ENCODE measurements around the gene SZT2.

DNA sequence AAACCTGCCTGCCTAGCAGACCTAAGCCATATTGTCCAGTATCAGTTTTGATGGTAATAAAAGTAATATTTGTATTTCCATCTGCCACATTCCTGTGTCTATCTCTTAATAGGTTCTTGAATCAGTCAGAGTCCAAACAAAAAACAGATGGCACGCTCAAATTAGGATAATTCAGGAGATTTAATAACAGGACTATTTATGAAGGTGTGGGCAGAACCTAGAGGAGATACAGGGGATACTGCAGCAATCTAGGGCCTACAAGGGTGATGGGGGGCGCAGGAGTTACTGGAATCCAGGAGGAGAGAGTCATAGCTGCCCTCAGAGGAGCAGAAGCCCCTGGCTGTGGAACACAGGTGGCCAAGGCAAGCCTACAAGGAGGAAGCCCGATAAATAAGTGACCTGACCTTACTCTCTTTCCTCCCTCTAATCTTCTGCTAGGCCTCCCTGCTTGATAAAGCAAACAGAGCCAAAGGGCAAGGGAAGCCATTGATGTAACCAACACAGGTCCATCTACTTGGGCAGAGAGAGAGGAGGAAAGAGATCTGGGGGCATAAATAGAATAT lies 75.9 kb downstream of the SZT2 start:
- TF ChIP-seq, protein P1, sequence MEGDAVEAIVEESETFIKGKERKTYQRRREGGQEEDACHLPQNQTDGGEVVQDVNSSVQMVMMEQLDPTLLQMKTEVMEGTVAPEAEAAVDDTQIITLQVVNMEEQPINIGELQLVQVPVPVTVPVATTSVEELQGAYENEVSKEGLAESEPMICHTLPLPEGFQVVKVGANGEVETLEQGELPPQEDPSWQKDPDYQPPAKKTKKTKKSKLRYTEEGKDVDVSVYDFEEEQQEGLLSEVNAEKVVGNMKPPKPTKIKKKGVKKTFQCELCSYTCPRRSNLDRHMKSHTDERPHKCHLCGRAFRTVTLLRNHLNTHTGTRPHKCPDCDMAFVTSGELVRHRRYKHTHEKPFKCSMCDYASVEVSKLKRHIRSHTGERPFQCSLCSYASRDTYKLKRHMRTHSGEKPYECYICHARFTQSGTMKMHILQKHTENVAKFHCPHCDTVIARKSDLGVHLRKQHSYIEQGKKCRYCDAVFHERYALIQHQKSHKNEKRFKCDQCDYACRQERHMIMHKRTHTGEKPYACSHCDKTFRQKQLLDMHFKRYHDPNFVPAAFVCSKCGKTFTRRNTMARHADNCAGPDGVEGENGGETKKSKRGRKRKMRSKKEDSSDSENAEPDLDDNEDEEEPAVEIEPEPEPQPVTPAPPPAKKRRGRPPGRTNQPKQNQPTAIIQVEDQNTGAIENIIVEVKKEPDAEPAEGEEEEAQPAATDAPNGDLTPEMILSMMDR (IDR thresholded peaks at IDR 0.05; ENCODE audit: insufficient read depth, low read length, poor library complexity, severe bottlenecking): no peak
- TF ChIP-seq EZH2phosphoT487 (conservative IDR thresholded peaks at IDR 0.05; ENCODE audit: low read length): no peak

Data from SU-DHL-6 (cell line).